ENCODE measurements around the gene POLG. TPM values are rescaled to one million over a fixed set of nuclear protein-coding genes. Genes with fewer than 3 reads are reported as not detected.

Gene POLG
- total and polyA plus RNA-seq, 9 donors: 19.8 to 52.0 (median 42.8) TPM

GRCh38 chr15:89378296-89379151 is 43.9 kb upstream of the POLG start:
- H3K27me3 ChIP-seq: peaks cover 3% of the 10 kb centered on the region
- 3 to 4% (median 4%) methylated on average over 73 to 76 of the region's 76 CpGs for WGBS, 3 donors
- H3K27ac ChIP-seq: no peak overlapping the region
- peak overlapping the region; percentile 21 for H3K4me3 ChIP-seq
- no peaks in the 10 kb centered on the region for H3K9me3 ChIP-seq
- H3K36me3 ChIP-seq: no peaks in the 10 kb centered on the region
- TF ChIP-seq POLR2A (IDR thresholded peaks at IDR 0.05): no peak
- TF ChIP-seq, protein P1, sequence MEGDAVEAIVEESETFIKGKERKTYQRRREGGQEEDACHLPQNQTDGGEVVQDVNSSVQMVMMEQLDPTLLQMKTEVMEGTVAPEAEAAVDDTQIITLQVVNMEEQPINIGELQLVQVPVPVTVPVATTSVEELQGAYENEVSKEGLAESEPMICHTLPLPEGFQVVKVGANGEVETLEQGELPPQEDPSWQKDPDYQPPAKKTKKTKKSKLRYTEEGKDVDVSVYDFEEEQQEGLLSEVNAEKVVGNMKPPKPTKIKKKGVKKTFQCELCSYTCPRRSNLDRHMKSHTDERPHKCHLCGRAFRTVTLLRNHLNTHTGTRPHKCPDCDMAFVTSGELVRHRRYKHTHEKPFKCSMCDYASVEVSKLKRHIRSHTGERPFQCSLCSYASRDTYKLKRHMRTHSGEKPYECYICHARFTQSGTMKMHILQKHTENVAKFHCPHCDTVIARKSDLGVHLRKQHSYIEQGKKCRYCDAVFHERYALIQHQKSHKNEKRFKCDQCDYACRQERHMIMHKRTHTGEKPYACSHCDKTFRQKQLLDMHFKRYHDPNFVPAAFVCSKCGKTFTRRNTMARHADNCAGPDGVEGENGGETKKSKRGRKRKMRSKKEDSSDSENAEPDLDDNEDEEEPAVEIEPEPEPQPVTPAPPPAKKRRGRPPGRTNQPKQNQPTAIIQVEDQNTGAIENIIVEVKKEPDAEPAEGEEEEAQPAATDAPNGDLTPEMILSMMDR (IDR thresholded peaks at IDR 0.05): no peak
- TF ChIP-seq EP300 (IDR thresholded peaks at IDR 0.05): no peak
- intact Hi-C loops (cut with DNase I): no loop called here
- no peak for DNase-seq
- peaks cover 3% of the 10 kb centered on the region for H3K4me1 ChIP-seq (ENCODE audit: insufficient read depth)

- TF ChIP-seq, protein P1 (IDR thresholded peaks at IDR 0.05): no peak
- DNase-seq: no peak
- Histone ChIP-seq H3K36me3 (no peaks in the 10 kb centered on the region), H3K4me1 (ENCODE audit: insufficient read depth) (peaks cover 3% of the 10 kb centered on the region), H3K27ac (no peak overlapping the region), H3K9me3 (no peaks in the 10 kb centered on the region), H3K27me3 (peaks cover 3% of the 10 kb centered on the region), H3K4me3 (no peak overlapping the region)
- 3 to 7% (median 7%) methylated on average over 29 to 30 of the region's 30 CpGs for WGBS, 3 donors
- intact Hi-C loops (cut with DNase I): no loop called here
Observed at GRCh38 chr15:89377842-89378295, 43.2 kb upstream of the POLG start.

GRCh38 chr15:89377024-89377841 is 42.6 kb upstream of the POLG start:
- TF ChIP-seq, protein P1 (IDR thresholded peaks at IDR 0.05): no peak
- TF ChIP-seq EP300 (IDR thresholded peaks at IDR 0.05): no peak
- no peaks in the 10 kb centered on the region for H3K9me3 ChIP-seq
- no peak overlapping the region for H3K4me3 ChIP-seq
- 10 to 17% (median 14%) methylated on average over 22 to 31 of the region's 31 CpGs for WGBS, 3 donors
- no peak for DNase-seq
- peaks cover 3% of the 10 kb centered on the region for H3K27me3 ChIP-seq
- intact Hi-C loops (cut with DNase I): no loop called here
- H3K36me3 ChIP-seq: no peaks in the 10 kb centered on the region
- H3K27ac ChIP-seq: no peak overlapping the region
- H3K4me1 ChIP-seq (ENCODE audit: insufficient read depth): peaks cover 3% of the 10 kb centered on the region

DNA sequence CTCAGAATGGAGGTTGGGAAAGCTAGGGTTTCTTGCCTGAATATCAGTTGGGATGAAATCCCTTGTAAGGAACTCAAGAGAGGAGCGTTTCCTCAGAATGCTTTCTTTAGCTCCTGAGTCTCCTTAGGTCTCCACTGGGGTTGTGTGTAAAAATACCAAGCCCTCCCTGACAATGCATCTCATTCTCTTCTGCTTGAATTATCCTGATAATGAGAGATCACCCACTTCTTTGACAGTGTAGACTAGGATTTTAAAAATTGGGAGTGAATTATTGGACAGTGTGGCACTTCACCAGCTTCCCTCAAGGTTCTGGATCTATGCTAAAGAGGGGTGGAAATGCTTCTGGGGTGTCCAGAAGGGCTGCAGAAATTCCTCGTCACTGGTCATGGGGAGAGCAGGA is 41.8 kb upstream of the POLG start:
- Histone ChIP-seq H3K9me3 (no peaks in the 10 kb centered on the region), H3K27ac (no peak overlapping the region), H3K4me3 (no peak overlapping the region), H3K4me1 (ENCODE audit: insufficient read depth) (peaks cover 3% of the 10 kb centered on the region), H3K27me3 (peaks cover 3% of the 10 kb centered on the region), H3K36me3 (no peaks in the 10 kb centered on the region)
- TF ChIP-seq, protein P1 (IDR thresholded peaks at IDR 0.05): no peak
- no peak for TF ChIP-seq POLR2A (IDR thresholded peaks at IDR 0.05)
- WGBS, 3 donors: 47 to 49% (median 48%) methylated on average over 2 of the region's 2 CpGs
- no peak for DNase-seq
- intact Hi-C loops (cut with DNase I): no loop called here
